ENCODE data around the gene ENTHD1.
"Not testable (repeated sequence)": the region's sequence is repeated elsewhere in the genome, so short reads cannot be mapped to it uniquely, and the experiment has no call there.

ENTHD1 gene

GRCh38 chr22:39924286-39924685 is 30.7 kb upstream of the ENTHD1 start:
- DNase-seq: no peak

GRCh38 chr22:39923696-39924095 is 30.1 kb upstream of the ENTHD1 start:
- no peak for DNase-seq

GRCh38 chr22:39920134-39920743 is 26.7 kb upstream of the ENTHD1 start:
- no peak for DNase-seq

- no peak for DNase-seq
These were observed 24.4 kb upstream of the ENTHD1 start for GRCh38 chr22:39917776-39918495.

GRCh38 chr22:39917197-39917643 is 23.7 kb upstream of the ENTHD1 start:
- DNase-seq: no peak

- DNase-seq: no peak
These were observed 22.9 kb upstream of the ENTHD1 start for GRCh38 chr22:39916496-39916895.

GRCh38 chr22:39915295-39915726 is 21.8 kb upstream of the ENTHD1 start:
- no peak for DNase-seq

GRCh38 chr22:39914584-39914983 is 21.0 kb upstream of the ENTHD1 start:
- no peak for DNase-seq

GRCh38 chr22:39913886-39914285 is 20.3 kb upstream of the ENTHD1 start:
- no peak for DNase-seq

GRCh38 chr22:39913321-39913720 is 19.8 kb upstream of the ENTHD1 start:
- DNase-seq: no peak

GRCh38 chr22:39910876-39911613 is 17.5 kb upstream of the ENTHD1 start:
- DNase-seq: no peak

- DNase-seq: no peak
These were observed 15.2 kb upstream of the ENTHD1 start for GRCh38 chr22:39908737-39909136.

GRCh38 chr22:39908136-39908535 is 14.6 kb upstream of the ENTHD1 start:
- no peak for DNase-seq

GRCh38 chr22:39907605-39908097 is 14.1 kb upstream of the ENTHD1 start:
- no peak for DNase-seq

GRCh38 chr22:39907047-39907446 is 13.5 kb upstream of the ENTHD1 start:
- DNase-seq: no peak

GRCh38 chr22:39906207-39906606 is 12.6 kb upstream of the ENTHD1 start:
- no peak for DNase-seq

GRCh38 chr22:39905687-39906086 is 12.1 kb upstream of the ENTHD1 start:
- DNase-seq: no peak

- DNase-seq: no peak
These were observed 11.3 kb upstream of the ENTHD1 start for GRCh38 chr22:39904862-39905261.

GRCh38 chr22:39904024-39904423 is 10.5 kb upstream of the ENTHD1 start:
- DNase-seq: not testable (repeated sequence)

- no peak for DNase-seq
These were observed 8.1 kb upstream of the ENTHD1 start for GRCh38 chr22:39901565-39902146.

GRCh38 chr22:39900306-39901227 is 7.0 kb upstream of the ENTHD1 start, which contains the start of gene GRAP2:
GRAP2 (plus strand) TSS chr22:39901084; CDS start chr22:39947107, 46,023 bp downstream.
- DNase-seq: no peak

- no peak for DNase-seq
These were observed 5.4 kb upstream of the ENTHD1 start for GRCh38 chr22:39898997-39899396.

Data from NCI-H1417 treated with DMSO at 0.1 percent for 48 hours (cell line).